D721Med (cell line): ENCODE measurements around the gene KCNH4.

Experiments
- DNase-seq: peaks from one replicate; pipeline ENCODE4 v3.0.0; 2011; ENCODE audit warnings: low spot score; ENCODE audit not compliant: insufficient read length
- FAIRE-seq: peaks from 2 replicates; lab custom pipeline; 2011; peaks lifted over from hg19 to GRCh38; lab: Jason Lieb, UNC
- TF ChIP-seq, protein P1 (sequence below): IDR thresholded peaks from 2 replicates; pipeline ENCODE4 v1.5.1; 2012; ENCODE audit warnings: mild to moderate bottlenecking, control low read depth; ENCODE audit not compliant: insufficient read depth; ENCODE audit errors: missing control alignments

Gene KCNH4

DNA sequence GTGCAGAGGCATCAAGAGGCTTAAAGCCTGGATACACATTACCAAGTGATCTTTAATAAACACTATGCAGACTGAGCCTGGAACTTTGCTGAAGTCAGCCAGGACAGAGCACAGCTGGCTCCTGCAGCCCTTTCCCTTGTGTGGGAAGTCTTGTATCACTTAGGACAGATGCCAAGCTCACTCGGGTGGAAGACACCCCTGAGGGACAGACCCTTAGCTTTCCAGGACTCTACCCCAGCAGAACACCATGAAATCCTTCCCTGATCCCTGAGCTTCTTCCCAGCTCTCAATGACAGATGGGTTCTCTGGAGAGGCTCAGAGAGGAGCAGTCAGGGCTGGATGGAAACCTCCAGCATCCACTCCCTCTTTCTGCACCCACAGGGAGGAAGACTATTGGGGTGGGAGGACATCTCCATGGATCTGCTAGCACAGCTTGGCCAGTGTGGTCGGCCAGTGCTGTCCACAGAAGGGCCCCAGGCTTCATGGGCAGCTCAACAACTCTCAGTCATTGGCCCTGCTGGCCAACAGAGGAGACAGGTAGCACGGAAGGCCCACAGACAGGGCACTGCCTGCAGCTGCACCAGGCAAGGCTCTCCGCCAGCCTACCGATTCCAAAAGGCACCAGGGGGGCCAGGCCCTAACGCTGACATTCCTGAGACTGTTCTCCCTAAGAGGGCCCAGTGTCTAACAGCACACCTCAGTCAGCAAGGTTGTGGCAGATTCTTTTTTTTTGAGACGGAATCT is 42.0 kb downstream of the KCNH4 start:
- DNase-seq, result peak; percentile 34
- TF ChIP-seq, protein P1, sequence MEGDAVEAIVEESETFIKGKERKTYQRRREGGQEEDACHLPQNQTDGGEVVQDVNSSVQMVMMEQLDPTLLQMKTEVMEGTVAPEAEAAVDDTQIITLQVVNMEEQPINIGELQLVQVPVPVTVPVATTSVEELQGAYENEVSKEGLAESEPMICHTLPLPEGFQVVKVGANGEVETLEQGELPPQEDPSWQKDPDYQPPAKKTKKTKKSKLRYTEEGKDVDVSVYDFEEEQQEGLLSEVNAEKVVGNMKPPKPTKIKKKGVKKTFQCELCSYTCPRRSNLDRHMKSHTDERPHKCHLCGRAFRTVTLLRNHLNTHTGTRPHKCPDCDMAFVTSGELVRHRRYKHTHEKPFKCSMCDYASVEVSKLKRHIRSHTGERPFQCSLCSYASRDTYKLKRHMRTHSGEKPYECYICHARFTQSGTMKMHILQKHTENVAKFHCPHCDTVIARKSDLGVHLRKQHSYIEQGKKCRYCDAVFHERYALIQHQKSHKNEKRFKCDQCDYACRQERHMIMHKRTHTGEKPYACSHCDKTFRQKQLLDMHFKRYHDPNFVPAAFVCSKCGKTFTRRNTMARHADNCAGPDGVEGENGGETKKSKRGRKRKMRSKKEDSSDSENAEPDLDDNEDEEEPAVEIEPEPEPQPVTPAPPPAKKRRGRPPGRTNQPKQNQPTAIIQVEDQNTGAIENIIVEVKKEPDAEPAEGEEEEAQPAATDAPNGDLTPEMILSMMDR, result no peak
- FAIRE-seq, result no peak

DNA sequence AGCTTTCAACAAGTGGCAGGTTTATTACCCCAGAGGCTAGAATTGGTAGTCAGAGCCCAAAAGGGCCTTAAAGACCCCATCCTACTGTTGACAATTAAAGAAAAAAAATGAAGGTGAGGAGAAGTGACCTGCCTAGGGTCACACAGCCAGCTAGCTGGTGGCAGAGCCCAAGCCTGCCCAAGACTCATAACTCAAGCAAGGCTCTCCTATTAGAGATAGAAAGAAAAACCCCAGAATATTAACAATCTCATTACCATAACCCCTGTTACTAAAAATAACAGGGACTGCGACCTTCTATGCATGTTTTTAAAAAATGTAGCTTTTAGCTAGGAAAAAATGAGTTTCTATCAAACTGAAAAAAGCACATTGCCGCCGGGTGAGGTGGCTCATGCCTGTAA is 44.3 kb downstream of the KCNH4 start:
- DNase-seq (no peak), FAIRE-seq (no peak)
- TF ChIP-seq, protein P1, result no peak

DNA sequence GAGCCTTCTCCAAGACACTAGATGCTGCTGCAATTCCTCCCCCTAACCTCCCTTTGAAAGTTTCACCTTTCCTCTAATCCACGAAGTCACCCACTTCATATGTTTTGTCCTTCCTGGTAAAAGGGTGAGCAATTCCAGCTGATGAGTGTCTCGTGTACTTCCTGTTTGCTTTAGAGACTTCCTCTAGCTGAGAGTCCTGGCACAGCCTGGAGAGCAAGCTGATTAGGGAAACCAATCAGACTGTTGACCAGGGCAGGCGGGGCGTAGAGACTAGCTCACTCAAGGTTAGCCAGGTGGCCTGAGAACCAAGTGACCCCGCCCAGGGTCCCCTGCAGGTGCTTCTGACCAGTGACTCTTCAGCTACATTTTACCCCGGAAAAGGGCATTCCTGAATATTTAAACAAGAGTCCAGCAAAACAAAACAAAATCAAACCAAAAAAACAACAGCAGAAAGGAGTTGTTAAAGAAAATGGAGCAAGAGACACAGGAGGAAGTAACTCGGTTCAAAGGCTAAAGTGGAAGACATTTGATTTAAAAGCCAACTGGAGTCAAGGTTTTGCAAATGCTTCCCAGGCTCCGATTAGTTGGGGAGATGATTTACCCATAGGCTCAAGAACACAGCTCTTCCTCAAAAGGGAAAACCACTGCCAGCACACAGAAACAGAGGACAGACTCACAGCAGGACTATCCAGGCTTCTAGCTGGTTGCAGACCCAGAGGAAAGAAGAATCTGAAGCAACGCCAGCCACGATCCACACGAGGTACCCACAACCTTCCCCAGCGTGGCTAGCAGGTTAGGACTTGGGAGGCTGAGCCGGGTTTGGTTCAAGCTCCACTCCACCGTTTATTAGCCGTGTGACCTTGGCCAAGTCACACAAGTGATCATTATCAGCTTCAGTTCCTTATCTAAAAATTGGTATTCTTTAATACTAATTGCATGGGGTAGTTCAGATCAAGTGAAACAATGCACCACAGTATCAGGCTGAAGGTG is 45.0 kb downstream of the KCNH4 start:
- FAIRE-seq (no peak), DNase-seq (no peak)
- TF ChIP-seq, protein P1, result no peak

GRCh38 chr17:42135151-42135550 is 45.8 kb downstream of the KCNH4 start:
- no peak for FAIRE-seq
- DNase-seq, result no peak
- TF ChIP-seq, protein P1, result no peak

DNA sequence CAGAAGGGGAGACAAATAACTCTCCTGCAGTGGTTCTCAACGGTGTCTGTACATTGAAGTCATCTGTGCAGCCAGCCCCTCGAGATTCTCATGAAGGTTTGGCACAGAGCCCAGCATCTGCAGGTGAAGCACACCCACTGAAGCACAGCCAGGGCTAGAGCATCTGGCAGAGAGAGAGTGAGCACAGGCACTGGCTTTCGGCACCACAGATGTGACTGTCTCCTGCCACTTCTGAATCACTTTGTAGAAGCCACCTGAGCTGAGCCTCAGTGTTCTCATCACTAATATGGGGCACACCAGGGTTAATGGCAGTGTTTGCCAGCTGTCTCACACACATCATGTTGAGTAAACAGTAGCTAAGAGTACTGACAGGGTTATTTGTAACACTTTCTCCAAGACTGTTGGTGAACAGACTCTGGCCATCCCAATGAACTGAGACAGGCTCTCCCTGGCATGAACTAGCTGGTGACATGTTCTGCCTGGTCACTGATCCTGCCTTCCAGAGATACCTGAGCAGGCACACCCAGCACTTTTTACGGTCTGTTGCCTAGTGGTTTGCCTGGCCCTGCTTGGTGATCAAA is 47.4 kb downstream of the KCNH4 start:
- TF ChIP-seq, protein P1, result no peak
- DNase-seq, result no peak
- no peak for FAIRE-seq

DNA sequence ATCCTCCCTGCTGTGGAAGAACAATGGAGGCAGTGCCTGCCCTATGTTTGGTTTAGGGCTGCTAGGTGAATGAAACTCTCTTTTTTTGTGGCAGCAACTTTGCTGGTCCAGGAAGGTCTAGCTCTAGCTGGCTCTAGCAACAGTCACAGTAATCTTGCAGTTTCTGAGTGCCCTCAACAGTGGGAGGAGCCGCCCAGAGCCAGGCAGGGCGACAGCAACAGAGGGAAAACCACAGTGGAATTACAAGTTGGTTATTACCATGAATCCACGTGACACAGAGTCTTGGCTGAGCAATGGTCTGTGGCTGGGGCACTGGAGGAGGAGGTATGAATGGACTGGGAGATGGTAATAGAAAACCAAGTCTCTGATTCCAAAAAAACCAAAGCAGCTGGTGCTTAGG is 48.0 kb downstream of the KCNH4 start:
- DNase-seq, result no peak
- TF ChIP-seq, protein P1, result no peak
- FAIRE-seq, result no peak
